Activated T-helper 2 cell treated with anti-CD3 and anti-CD28 coated beads, Interferon-gamma antibody, Interleukin-2, Interleukin-4, amounts not matched to agents 10 μg/mL and 5 μg/mL and 100 μg/mL, durations not matched to agents 14 hours and 24 hours and 36 hours (primary cell): Measurements from ENCODE around the gene CHSY1. TPM values are rescaled to one million over a fixed set of nuclear protein-coding genes. Genes with fewer than 3 reads are reported as not detected.
"Not testable (repeated sequence)": the region's sequence is repeated elsewhere in the genome, so short reads cannot be mapped to it uniquely, and the experiment has no call there.

Experiments
- DNase-seq: peaks from one replicate; pipeline ENCODE4 v3.0.0; 2021; ENCODE audit warnings: low spot score
- H3K27ac Mint-ChIP-seq: one replicate; pipeline ENCODE4 v1.8.0; 2021; ENCODE audit warnings: mixed read lengths
- H3K27me3 Mint-ChIP-seq: one replicate; pipeline ENCODE4 v1.8.0; 2021; ENCODE audit warnings: low read depth, mixed read lengths
- H3K36me3 Mint-ChIP-seq: one replicate; pipeline ENCODE4 v1.8.0; 2021; ENCODE audit warnings: low read depth, mixed read lengths
- H3K4me1 Mint-ChIP-seq: one replicate; pipeline ENCODE4 v1.8.0; 2021; ENCODE audit warnings: low read depth, mixed read lengths
- H3K4me3 Mint-ChIP-seq: one replicate; pipeline ENCODE4 v1.8.0; 2021; ENCODE audit warnings: low read depth, mild to moderate bottlenecking, moderate library complexity, mixed read lengths
- H3K9me3 Mint-ChIP-seq: one replicate; pipeline ENCODE4 v1.8.0; 2021; ENCODE audit warnings: mixed read lengths
- intact Hi-C: fragments of 100-400 bp; cut with micrococcal nuclease; formaldehyde crosslinking; loops from one replicate; pipeline ENCODE4 v1.15.1; 2023
- total RNA-seq: library from RNA; stranded (reverse); gene quantifications from 2 replicates; pipeline ENCODE4 v1.2.3, GENCODE V29; 2022

The CHSY1 gene, protein sequence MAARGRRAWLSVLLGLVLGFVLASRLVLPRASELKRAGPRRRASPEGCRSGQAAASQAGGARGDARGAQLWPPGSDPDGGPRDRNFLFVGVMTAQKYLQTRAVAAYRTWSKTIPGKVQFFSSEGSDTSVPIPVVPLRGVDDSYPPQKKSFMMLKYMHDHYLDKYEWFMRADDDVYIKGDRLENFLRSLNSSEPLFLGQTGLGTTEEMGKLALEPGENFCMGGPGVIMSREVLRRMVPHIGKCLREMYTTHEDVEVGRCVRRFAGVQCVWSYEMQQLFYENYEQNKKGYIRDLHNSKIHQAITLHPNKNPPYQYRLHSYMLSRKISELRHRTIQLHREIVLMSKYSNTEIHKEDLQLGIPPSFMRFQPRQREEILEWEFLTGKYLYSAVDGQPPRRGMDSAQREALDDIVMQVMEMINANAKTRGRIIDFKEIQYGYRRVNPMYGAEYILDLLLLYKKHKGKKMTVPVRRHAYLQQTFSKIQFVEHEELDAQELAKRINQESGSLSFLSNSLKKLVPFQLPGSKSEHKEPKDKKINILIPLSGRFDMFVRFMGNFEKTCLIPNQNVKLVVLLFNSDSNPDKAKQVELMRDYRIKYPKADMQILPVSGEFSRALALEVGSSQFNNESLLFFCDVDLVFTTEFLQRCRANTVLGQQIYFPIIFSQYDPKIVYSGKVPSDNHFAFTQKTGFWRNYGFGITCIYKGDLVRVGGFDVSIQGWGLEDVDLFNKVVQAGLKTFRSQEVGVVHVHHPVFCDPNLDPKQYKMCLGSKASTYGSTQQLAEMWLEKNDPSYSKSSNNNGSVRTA
- total RNA-seq: 50.5 and 52.2 TPM in 2 replicates

DNA sequence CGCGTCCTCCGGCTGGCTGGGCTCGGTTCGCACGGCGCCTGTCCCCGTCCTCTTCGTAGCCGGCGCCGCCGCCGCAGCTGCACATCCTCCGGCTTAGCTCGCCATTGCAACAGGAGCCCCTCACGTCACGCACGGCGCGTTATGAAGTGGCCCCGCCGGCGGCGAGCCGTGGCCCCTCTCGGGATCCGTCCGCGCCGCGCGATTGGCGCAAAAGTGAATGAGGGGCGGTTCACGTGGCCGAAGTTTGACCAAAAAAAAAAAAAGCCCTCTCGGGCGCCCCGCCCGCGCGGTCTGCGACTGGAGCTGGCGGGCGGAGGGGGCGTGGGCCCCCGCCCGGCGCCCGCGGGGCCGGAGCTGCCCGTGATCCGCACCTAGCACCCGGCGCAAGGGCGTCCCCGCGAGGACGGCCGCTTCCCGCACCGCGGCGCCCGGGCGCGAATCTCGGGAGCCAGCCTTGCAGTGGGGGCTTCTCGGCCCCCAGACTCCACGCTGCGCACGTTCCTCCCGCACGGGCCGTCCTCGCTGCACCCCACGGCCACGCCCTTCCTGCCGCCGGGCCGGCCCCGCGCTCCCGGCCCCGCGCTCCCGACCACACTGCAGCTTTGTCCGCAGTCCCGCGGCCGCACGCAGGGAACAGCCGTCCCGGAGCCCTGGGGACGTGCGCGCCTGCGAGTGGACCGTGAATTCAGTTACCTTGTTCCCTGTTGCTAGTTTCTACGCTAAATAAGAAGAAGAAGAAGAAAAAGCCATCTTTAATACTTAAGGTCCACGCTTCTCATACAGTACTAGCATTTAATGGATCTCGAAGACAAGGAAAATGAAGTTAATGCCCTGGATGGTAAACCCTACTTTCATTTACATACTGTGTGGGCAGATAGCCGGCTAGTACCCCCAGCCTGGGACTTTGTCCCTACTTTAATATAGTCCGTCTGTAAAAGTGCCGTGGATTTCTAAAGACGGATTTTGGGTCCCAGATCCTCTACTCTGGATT is at the start of gene CHSY1:
CHSY1 (minus strand) TSS at position 219 of the 991 bp plus-strand sequence. CDS start 592 bp downstream, outside the sequence.
- no peaks in the 10 kb centered on the region for H3K27me3 Mint-ChIP-seq
- intact Hi-C loops: loop anchor here (5.0 to 10.0 kb wide), 2 partner anchors 337 to 650 kb away; partner anchors contain the start of genes ASB7, LINS1 and LRRK1
- H3K27ac Mint-ChIP-seq: peak within 1 kb of the TSS; percentile 84
- peak within 1 kb of the TSS; percentile 85 for H3K4me3 Mint-ChIP-seq
- DNase-seq: peak; percentile 83
- peaks cover 33% of the 10 kb centered on the region for H3K36me3 Mint-ChIP-seq
- peaks cover 57% of the 10 kb centered on the region for H3K4me1 Mint-ChIP-seq
- no peaks in the 10 kb centered on the region for H3K9me3 Mint-ChIP-seq

DNA sequence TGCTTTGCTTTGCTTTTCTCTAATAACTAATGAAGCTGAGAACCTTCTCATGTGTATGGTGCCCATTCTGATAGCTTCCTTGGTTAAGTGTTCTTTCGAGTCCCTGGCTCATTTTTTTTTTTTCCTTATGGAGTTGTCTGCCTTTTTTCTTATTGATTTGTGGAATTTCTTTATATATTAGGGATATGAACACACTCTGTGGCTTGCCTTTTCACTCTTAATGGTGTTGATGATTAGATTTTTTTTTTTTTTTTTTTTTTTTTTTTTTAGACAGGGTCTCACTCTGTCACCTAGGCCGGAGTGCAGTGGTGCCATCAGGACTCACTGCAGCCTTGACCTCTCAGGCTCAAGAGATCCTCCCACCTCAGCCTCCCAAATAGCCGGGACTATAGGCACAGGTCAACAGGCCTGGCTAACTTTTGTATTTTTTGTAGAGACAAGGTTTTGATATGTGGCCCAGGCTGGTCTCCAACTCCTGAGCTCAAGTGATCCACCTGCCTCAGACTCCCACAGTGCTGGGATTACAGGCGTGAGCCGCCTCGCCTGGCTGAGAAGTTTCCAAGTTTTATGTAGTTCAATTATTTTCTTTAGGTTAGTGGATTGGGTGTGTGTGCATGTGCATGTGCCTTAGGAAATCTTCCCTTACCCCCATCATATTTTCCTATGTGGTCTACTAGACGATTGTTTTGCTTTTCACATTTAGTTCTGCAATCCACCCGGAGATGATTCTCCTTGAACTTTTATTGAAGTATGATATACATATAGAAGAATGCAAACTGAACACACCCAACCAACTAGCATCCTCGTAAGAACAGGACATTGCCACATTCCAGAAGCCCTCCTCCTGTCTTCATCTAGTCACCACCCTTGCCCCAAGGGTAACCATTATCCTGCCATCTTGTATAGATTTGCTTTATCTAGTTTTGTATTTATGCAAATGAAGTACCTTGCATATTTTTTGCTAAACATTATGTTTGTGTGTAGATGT is 44.9 kb upstream of the CHSY1 start:
- Mint-ChIP-seq H3K27ac (no peak overlapping the region), H3K9me3 (no peaks in the 10 kb centered on the region), H3K4me3 (peak overlapping the region; percentile 98), H3K27me3 (no peaks in the 10 kb centered on the region), H3K4me1 (peaks cover 31% of the 10 kb centered on the region), H3K36me3 (peaks cover 28% of the 10 kb centered on the region)
- intact Hi-C loops: loop anchor here (2.0 to 5.0 kb wide), 2 partner anchors 24 to 36 kb away; no protein-coding TSS in a partner anchor
- no peak for DNase-seq

DNA sequence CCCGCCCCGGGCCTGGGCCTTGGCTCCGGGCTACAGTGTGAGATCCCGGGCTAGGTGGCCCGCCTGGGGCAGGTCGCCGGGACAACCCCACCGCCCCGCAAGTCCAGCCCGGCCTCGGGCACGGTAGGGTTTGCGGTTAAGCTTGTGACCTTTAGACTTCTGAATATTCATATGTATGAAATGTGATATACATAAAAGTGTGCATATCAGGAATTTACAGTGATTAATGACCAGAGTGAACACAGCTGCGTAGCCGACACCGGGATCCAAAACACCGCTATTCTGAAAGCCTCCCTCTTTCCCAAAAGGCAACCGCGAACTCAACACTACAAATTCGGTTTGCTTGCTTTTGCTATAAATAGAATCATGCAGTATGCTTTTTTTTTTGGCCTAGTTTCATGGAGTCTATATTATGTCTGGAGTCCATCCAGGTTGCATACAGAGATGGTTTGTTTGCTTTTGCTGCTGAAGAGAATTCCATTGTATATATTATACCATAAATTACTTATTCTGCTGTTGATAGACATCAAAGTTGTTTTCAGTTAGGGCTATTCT is 43.8 kb upstream of the CHSY1 start:
- H3K9me3 Mint-ChIP-seq: no peaks in the 10 kb centered on the region
- DNase-seq: no peak
- peak overlapping the region; percentile 95 for H3K27ac Mint-ChIP-seq
- peaks cover 37% of the 10 kb centered on the region for H3K4me1 Mint-ChIP-seq
- H3K36me3 Mint-ChIP-seq: peaks cover 36% of the 10 kb centered on the region
- peak overlapping the region; percentile 98 for H3K4me3 Mint-ChIP-seq
- intact Hi-C loops: loop anchor here (1.0 to 5.0 kb wide), 4 partner anchors 19 to 692 kb away; partner anchors contain the start of gene SELENOS
- H3K27me3 Mint-ChIP-seq: no peaks in the 10 kb centered on the region

DNA sequence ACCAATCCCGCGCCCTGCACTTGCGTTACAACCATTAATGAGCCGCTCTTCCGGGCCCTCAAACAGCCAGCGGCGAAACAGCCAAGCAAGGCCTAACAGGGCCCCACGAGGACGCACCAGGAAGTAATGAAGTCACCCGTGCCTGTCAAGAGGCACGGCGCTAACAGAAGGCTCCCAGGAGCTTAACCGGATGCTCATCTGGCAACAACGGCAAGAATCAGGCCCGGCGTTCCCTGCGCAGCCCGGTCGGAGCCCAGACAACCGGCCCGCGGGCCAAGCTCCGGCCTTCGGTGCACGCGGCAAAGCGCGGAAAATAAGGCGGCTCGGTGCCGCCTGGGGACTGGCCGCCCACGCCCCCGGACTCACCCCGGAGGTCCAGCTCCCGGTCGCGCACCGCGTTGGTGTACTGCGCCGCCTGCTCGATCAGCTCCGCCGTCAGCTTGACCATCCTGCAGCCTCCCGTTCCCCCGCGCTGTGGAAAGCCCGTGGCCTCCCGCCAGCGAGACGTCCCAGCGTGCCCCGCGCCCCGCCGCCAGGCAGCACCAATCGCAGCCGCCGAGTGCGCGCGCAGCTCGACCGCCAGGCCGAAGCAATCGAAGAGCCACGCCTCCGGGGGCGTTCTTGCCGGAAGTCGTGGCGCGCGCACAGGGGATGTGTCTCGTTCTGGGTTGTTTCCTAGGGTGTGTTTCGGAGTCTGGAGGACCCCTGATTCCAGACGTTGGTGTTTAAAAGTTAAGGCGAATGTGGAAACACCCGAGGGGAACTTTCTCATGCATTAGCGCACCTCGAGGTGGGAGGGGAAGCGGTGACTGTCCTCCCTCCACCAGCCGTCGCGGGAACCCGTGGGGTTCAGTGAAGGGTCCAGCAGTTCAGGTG is 43.1 kb upstream of the CHSY1 start, which contains the start of gene SNRPA1:
SNRPA1 (minus strand) TSS at position 518 of the 876 bp plus-strand sequence; CDS start at position 448, 70 bp downstream.
- peak within 1 kb of the TSS; percentile 95 for H3K27ac Mint-ChIP-seq
- peaks cover 40% of the 10 kb centered on the region for H3K4me1 Mint-ChIP-seq
- intact Hi-C loops: loop anchor here (1.0 to 5.0 kb wide), 4 partner anchors 18 to 692 kb away; partner anchors contain the start of genes SELENOS and TM2D3
- no peaks in the 10 kb centered on the region for H3K9me3 Mint-ChIP-seq
- H3K36me3 Mint-ChIP-seq: peaks cover 44% of the 10 kb centered on the region
- DNase-seq: peak; percentile 96
- peak within 1 kb of the TSS; percentile 98 for H3K4me3 Mint-ChIP-seq
- H3K27me3 Mint-ChIP-seq: no peaks in the 10 kb centered on the region

DNA sequence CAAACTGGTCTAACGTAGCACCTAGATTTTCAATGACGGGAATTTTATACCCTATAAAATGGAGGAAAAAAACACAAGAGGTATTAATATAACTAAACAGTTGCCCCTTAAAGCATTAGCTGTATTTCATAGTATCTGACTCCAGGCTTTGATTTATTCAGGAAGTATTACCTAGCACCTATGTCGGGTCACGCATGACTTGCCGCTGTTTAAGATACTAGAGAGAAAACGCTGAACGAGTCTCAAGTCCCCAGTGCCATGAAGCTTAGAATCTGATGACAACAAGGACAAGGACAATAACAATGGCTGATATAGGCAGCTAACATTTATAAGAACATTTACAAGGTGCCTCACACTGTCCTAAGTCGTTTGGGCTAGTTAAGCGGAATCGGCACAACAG is 41.3 kb upstream of the CHSY1 start:
- intact Hi-C loops: no loop called here
- Mint-ChIP-seq H3K4me1 (peaks cover 50% of the 10 kb centered on the region), H3K27me3 (no peaks in the 10 kb centered on the region)

DNA sequence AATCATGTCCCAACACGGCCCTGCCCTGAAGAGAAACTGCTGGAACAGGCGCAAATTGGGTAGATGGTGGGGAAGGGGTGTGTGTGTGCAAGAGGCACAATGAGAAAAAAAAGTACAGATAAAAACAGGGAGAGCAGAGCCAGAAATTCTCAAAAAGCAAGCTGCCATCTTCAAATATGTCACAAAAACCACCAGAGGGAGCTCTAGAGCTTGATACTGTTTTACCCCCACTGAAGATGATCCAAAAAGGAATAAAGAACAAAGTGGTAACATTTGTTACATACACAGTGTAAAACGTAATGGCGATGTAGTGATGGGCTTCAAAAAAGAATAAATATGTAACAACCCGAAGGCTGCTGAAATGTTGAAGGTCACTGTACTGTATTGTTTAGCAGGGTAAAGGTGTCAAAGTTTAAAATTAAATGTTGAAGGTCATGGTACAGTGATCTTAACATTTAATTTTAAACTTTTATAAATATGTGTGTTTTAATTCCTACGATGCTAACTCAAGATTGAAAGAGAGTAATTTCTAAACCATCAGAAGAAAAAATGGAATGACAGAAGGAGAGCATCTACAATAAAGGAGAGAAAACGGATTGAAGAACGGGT is 37.2 kb upstream of the CHSY1 start:
- Mint-ChIP-seq H3K4me1 (peaks cover 45% of the 10 kb centered on the region), H3K36me3 (peaks cover 91% of the 10 kb centered on the region), H3K27ac (peak overlapping the region; percentile 3), H3K4me3 (no peak overlapping the region), H3K9me3 (no peaks in the 10 kb centered on the region), H3K27me3 (no peaks in the 10 kb centered on the region)
- intact Hi-C loops: no loop called here
- no peak for DNase-seq

More for the DNA sequence above, 41.3 kb upstream of the CHSY1 start:
- Mint-ChIP-seq H3K4me3 (peak overlapping the region; percentile 98), H3K36me3 (peaks cover 60% of the 10 kb centered on the region), H3K27ac (peak overlapping the region; percentile 95), H3K9me3 (no peaks in the 10 kb centered on the region)
- DNase-seq: no peak

DNA sequence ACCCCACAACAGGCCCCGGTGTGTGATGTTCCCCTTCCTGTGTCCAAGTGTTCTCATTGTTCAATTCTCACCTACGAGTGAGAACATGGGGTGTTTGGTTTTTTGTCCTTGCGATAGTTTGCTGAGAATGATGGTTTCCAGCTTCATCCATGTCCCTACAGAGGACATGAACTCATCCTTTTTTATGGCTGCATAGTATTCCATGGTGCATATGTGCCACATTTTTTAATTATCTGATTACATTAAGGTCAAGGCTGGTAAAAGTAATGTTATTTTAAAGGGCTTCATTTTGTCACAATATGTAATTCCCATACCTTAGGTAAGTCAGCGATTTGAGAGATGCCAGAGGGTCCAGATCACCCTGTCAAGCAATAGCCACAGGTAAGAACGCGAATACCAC is 35.5 kb upstream of the CHSY1 start:
- Mint-ChIP-seq H3K36me3 (peaks cover 90% of the 10 kb centered on the region), H3K4me1 (peaks cover 33% of the 10 kb centered on the region)
- H3K27me3 Mint-ChIP-seq, H3K4me3 Mint-ChIP-seq, intact Hi-C loops, DNase-seq, H3K27ac Mint-ChIP-seq, H3K9me3 Mint-ChIP-seq: not testable (repeated sequence)

DNA sequence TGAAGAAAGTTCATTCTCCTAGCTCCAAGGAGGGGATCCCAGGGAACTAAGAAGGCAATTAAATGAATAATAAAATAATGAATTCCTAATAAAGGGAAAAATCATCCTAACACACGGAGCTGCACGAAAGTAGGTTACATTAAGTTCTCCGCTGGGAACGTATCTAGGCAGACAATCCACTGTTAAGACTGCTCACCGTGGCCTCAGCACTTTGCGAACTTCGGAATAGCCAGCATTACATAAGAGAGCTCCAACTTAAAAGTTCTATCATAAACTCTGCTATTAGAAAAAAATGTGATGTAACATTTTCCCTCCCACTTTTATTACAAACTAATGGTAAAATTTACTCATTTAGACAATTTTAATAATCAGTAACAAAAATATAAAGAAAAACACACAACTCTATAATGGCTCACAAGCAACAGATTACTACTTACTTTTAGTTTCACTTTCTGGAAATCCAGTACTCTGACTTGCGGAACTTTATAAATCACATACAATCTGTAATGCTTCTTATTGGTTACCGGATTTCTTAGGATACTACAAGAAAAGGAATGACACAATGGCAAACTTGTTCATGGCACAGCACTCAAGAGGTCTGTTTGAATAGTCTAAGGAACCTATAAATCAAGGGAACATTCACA is 34.7 kb upstream of the CHSY1 start:
- peaks cover 26% of the 10 kb centered on the region for H3K4me1 Mint-ChIP-seq
- no peaks in the 10 kb centered on the region for H3K9me3 Mint-ChIP-seq
- no peak overlapping the region for H3K4me3 Mint-ChIP-seq
- H3K36me3 Mint-ChIP-seq: peaks cover 90% of the 10 kb centered on the region
- intact Hi-C loops: no loop called here
- no peak for DNase-seq
- H3K27me3 Mint-ChIP-seq: no peaks in the 10 kb centered on the region
- H3K27ac Mint-ChIP-seq: no peak overlapping the region

DNA sequence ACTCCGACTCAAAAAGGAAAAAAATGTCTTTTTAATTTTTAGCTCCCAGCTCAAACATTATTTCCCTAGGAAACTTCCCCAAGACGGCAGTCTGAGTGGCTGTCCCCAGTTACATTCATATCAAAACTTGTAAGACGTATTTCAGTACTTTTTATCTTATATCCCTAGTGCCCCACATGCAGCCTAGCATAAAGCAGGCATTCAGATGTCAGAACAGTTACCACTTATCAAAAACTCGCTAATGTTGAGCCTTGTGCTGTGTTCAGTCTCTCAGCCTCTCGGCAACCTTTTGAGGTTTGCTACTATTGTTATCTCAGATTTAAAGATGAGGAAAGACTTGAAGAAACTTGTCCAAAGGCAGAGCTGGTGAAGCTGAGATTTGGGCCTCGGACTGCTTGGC is 32.1 kb upstream of the CHSY1 start:
- H3K4me3 Mint-ChIP-seq: no peak overlapping the region
- H3K4me1 Mint-ChIP-seq: peaks cover 14% of the 10 kb centered on the region
- intact Hi-C loops: no loop called here
- DNase-seq: no peak
- H3K9me3 Mint-ChIP-seq: no peaks in the 10 kb centered on the region
- no peaks in the 10 kb centered on the region for H3K27me3 Mint-ChIP-seq
- H3K36me3 Mint-ChIP-seq: peaks cover 86% of the 10 kb centered on the region
- H3K27ac Mint-ChIP-seq: no peak overlapping the region

DNA sequence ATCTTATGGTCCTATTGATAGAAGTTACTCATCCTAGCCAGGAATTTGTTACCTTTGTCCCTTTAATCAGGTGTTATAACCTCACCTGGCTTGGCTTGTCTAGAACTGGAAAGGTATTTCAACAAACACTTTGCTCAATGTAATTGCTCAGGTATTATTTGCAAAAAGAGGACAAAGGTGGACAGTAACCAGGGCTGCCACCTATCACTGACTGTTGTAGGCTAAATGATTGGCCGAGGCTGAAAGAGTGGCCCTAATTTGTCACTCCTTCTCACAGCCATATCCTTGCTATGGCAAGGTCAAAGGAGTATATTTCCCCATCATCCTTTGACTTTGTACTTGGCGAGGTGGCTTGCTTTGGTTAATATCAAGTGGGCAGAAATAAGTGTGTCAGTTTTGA is 28.2 kb upstream of the CHSY1 start:
- Mint-ChIP-seq H3K4me3 (no peak overlapping the region), H3K9me3 (no peaks in the 10 kb centered on the region), H3K27me3 (no peaks in the 10 kb centered on the region), H3K27ac (no peak overlapping the region), H3K36me3 (peaks cover 64% of the 10 kb centered on the region), H3K4me1 (peaks cover 16% of the 10 kb centered on the region)
- no peak for DNase-seq
- intact Hi-C loops: no loop called here
